RWPE2 (cell line): Measurements from ENCODE around the gene AUH.

ENCODE experiments used
- ATAC-seq: fragments of 200-7000 bp; cut with Tn5 transposase; 3 replicates; pipeline ENCODE4 v1.9.1; 2021; ENCODE audit warnings: low read depth
- DNase-seq: peaks from one replicate; pipeline ENCODE4 v3.0.0-alpha.2; 2020; ENCODE audit warnings: low spot score
- H3K27ac ChIP-seq: fragments of 450-650 bp; 2 replicates; pipeline ENCODE4 v1.5.1; 2017; ENCODE audit warnings: mild to moderate bottlenecking; ENCODE audit not compliant: poor library complexity, severe bottlenecking
- H3K27me3 ChIP-seq: fragments of 250-450 bp; sonication (Bioruptor Pico); 2 replicates; pipeline ENCODE4 v1.5.1; 2021; ENCODE audit warnings: mild to moderate bottlenecking, moderate library complexity; ENCODE audit not compliant: insufficient read depth, poor library complexity, severe bottlenecking
- H3K36me3 ChIP-seq: fragments of 250-450 bp; sonication (Bioruptor Pico); 2 replicates; pipeline ENCODE4 v1.5.1; 2020; ENCODE audit warnings: low read depth, mild to moderate bottlenecking, moderate library complexity
- H3K4me1 ChIP-seq: fragments of 250-450 bp; sonication (Bioruptor Pico); 2 replicates; pipeline ENCODE4 v1.5.1; 2021; ENCODE audit warnings: mild to moderate bottlenecking, moderate library complexity; ENCODE audit not compliant: insufficient read depth, poor library complexity, severe bottlenecking
- H3K4me3 ChIP-seq: fragments of 250-450 bp; sonication (Bioruptor Pico); 2 replicates; pipeline ENCODE4 v1.5.1; 2021; ENCODE audit warnings: mild to moderate bottlenecking, moderate library complexity; ENCODE audit not compliant: severe bottlenecking
- H3K9me3 ChIP-seq: fragments of 250-450 bp; sonication (Bioruptor Pico); 2 replicates; pipeline ENCODE4 v1.5.1; 2021; ENCODE audit warnings: mild to moderate bottlenecking, moderate library complexity; ENCODE audit not compliant: severe bottlenecking
- TF ChIP-seq, protein P1 (sequence below): fragments of 450-650 bp; IDR thresholded peaks from one replicate; pipeline ENCODE4 v1.5.1; 2017; ENCODE audit warnings: mild to moderate bottlenecking, moderate library complexity; ENCODE audit not compliant: poor library complexity, severe bottlenecking

AUH gene

DNA sequence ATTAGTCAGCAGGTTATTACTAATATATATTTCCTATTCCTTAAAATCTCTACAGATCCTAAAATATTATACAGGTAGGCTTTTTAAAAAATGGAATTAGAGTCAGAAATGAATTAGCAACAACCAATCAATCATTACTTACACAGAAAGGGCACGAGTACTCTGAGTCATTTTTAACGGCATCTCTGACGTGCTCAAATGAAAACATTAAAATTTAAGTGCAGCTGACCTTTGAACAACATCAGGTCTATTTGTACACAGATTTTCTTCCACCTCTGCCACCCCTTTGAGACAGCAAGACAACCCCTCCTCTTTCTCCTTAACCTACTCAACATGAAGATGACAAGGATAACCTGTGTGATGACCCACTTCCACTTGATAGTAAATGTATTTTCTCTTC lies 19.1 kb downstream of the AUH start:
- Histone ChIP-seq H3K4me1 (no peaks in the 10 kb centered on the region), H3K27ac (no peak overlapping the region), H3K27me3 (no peaks in the 10 kb centered on the region), H3K36me3 (peaks cover 24% of the 10 kb centered on the region), H3K9me3 (no peaks in the 10 kb centered on the region), H3K4me3 (no peak overlapping the region)
- TF ChIP-seq, protein P1, sequence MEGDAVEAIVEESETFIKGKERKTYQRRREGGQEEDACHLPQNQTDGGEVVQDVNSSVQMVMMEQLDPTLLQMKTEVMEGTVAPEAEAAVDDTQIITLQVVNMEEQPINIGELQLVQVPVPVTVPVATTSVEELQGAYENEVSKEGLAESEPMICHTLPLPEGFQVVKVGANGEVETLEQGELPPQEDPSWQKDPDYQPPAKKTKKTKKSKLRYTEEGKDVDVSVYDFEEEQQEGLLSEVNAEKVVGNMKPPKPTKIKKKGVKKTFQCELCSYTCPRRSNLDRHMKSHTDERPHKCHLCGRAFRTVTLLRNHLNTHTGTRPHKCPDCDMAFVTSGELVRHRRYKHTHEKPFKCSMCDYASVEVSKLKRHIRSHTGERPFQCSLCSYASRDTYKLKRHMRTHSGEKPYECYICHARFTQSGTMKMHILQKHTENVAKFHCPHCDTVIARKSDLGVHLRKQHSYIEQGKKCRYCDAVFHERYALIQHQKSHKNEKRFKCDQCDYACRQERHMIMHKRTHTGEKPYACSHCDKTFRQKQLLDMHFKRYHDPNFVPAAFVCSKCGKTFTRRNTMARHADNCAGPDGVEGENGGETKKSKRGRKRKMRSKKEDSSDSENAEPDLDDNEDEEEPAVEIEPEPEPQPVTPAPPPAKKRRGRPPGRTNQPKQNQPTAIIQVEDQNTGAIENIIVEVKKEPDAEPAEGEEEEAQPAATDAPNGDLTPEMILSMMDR = no peak
- ATAC-seq = no peak
- DNase-seq = no peak

DNA sequence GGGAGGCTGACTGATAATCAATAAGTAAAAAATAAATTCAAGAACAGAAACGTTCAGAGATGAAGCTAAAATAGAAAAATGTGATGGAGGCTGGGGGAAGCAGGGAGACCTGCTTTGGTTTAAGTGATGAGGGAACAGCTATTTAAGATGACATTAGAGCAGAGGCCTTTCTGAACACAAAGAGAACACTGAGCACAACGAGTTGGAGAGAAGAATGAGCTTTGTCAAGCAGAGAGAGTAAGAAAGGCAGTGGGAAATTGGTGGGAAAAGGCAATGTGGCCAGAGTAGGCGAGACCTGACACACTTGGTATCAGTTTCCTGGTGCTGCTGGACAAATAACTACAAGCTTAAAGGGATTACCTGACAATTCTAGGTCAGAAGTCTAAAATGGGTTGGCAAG lies 20.0 kb downstream of the AUH start:
- TF ChIP-seq, protein P1 = no peak
- no peaks in the 10 kb centered on the region for H3K4me1 ChIP-seq
- H3K27me3 ChIP-seq = no peaks in the 10 kb centered on the region
- DNase-seq (no peak), ATAC-seq (no peak)
- peaks cover 24% of the 10 kb centered on the region for H3K36me3 ChIP-seq
- H3K27ac ChIP-seq = no peak overlapping the region
- H3K9me3 ChIP-seq = no peaks in the 10 kb centered on the region
- H3K4me3 ChIP-seq = no peak overlapping the region

DNA sequence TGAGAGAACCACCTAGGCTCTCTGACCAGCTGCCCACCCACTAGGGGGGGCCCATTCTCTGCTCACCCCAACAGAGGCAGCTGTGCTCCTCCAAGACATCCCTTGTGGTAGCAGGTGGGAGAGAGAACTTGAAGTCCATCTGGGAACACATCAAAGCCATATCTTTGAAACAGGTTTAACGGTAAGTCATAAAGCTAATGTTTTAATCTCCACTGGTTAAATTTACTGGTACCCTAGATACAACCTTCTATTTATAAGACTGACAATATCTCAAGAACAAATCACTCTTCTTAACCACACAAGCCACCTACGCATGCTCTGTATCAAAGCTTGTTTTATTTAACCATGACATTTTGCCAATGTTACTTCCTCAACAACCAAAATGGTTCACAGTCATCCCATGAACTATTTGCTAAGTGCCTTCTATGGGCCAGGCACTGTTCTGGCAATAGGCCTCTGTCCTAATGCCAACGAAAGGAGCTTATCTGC lies 20.4 kb downstream of the AUH start:
- ATAC-seq (no peak), DNase-seq (no peak)
- no peaks in the 10 kb centered on the region for H3K9me3 ChIP-seq
- no peaks in the 10 kb centered on the region for H3K27me3 ChIP-seq
- TF ChIP-seq, protein P1 = no peak
- H3K36me3 ChIP-seq = peaks cover 24% of the 10 kb centered on the region
- no peak overlapping the region for H3K27ac ChIP-seq
- H3K4me3 ChIP-seq = no peak overlapping the region
- no peaks in the 10 kb centered on the region for H3K4me1 ChIP-seq

DNA sequence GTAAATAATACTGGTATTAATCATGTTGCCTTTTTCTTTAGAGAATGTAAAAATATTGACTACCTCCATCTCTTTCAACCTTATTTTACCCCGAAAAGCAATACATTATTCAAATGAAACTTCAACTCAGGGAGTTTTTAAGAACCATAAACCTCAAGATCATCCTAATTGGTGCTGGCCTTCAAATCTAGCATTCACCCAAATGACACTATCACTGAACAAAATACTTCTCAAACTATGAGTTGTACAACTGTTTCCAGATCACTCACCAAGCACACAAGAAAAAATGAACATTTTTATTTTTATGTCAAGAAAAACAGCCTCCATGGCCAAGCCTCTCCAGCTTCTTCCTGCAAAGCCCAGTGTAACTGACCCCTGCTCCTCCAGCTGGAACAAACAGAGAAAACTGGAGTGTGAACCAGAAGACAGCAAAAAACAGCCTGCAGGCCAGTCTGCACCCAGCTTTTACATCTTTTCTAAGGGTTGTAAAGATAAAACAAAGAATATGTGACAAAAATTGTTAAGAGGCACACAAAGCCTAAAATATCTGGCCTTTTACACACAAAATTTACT lies 21.2 kb downstream of the AUH start:
- TF ChIP-seq, protein P1 = no peak
- H3K9me3 ChIP-seq = no peaks in the 10 kb centered on the region
- no peaks in the 10 kb centered on the region for H3K27me3 ChIP-seq
- H3K36me3 ChIP-seq = peaks cover 24% of the 10 kb centered on the region
- ATAC-seq (no peak), DNase-seq (no peak)
- H3K27ac ChIP-seq = no peak overlapping the region
- H3K4me1 ChIP-seq = no peaks in the 10 kb centered on the region
- H3K4me3 ChIP-seq = no peak overlapping the region

DNA sequence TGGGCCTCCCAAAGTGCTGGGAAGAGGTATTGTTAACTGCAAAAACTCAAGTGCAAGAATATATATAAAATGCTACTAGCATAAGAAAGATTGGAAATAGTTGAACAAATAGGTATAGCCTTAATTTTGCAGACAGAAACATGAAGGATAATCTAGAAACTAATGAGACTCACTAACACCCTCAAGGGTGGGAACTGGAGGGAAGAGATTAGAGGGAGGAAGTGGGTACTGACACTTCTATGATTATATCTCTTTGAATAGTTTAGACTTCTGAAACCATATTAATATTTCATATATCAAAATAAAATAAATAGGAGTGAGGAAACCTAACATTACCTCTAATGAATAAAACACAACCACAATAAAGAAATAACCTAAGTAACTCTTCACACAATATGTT lies 23.0 kb downstream of the AUH start:
- no peak for ATAC-seq
- no peaks in the 10 kb centered on the region for H3K9me3 ChIP-seq
- no peak overlapping the region for H3K27ac ChIP-seq
- H3K36me3 ChIP-seq = peaks cover 24% of the 10 kb centered on the region
- no peaks in the 10 kb centered on the region for H3K4me1 ChIP-seq
- DNase-seq = no peak
- H3K27me3 ChIP-seq = no peaks in the 10 kb centered on the region
- H3K4me3 ChIP-seq = no peak overlapping the region
- TF ChIP-seq, protein P1 = no peak
